ENCODE results near the gene ITCH.
"Not testable (repeated sequence)": the region's sequence is repeated elsewhere in the genome, so short reads cannot be mapped to it uniquely, and the experiment has no call there.

GRCh38 chr20:34405942-34406341 lies 42.9 kb downstream of the ITCH start:
- TF ChIP-seq POLR2AphosphoS5 (IDR thresholded peaks at IDR 0.05); CTCF (IDR thresholded peaks at IDR 0.05); POLR2A (IDR thresholded peaks at IDR 0.05; ENCODE audit: low read depth): not testable (repeated sequence)
